HG03108 (cell line): ENCODE measurements around the gene TSPEAR.
"Not testable (repeated sequence)": the region's sequence is repeated elsewhere in the genome, so short reads cannot be mapped to it uniquely, and the experiment has no call there.

Source experiments
- ATAC-seq: cut with Tn5 transposase; IDR thresholded peaks from one replicate; pipeline ENCODE4 v1.9.1; 2021; ENCODE audit warnings: moderate library complexity; ENCODE audit not compliant: unreplicated experiment

The TSPEAR gene

GRCh38 chr21:44656868-44657267 is 54.5 kb downstream of the TSPEAR start:
- no peak for ATAC-seq

DNA sequence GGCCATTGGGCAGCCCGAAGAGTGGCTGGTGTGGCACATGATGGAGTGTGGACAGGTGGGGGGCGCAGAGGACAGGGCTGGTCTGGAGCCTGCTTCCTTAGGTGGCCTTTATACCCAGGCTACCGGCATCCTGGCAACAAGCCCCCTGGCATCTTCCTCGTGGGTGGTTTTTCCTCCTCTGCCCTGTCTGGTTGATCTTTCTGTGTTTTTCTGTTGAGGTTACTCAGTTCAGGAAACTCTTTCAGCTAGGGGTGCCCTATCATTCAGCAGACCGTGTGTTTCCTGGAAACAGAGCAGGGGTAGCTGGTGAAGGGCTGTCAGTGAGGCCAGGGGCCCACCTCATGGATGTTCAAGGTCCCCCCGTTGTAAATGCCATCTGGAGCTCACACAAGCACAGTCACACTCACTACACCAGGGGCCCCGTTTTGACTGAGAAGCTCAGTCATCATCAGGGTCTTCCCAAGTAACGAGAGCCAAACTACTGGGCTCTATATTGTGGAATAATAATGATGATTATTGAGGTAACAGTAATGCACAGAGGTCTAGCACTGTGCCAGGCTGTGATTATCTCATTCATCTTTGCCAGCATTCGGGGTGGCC is 56.7 kb downstream of the TSPEAR start, which contains the start of gene KRTAP12-4:
KRTAP12-4 (minus strand) TSS at position 84 of the 600 bp plus-strand sequence; CDS start at position 39, 45 bp downstream.
- no peak for ATAC-seq

GRCh38 chr21:44653656-44654575 is 57.5 kb downstream of the TSPEAR start:
- ATAC-seq: no peak

- no peak for ATAC-seq
Measured at GRCh38 chr21:44653123-44653522, 58.2 kb downstream of the TSPEAR start.

- no peak for ATAC-seq
Measured at GRCh38 chr21:44650973-44651675, 60.2 kb downstream of the TSPEAR start.

- no peak for ATAC-seq
Measured at GRCh38 chr21:44650265-44650972, 61.0 kb downstream of the TSPEAR start.

- ATAC-seq: no peak
Measured at GRCh38 chr21:44649521-44650100, 61.8 kb downstream of the TSPEAR start.

DNA sequence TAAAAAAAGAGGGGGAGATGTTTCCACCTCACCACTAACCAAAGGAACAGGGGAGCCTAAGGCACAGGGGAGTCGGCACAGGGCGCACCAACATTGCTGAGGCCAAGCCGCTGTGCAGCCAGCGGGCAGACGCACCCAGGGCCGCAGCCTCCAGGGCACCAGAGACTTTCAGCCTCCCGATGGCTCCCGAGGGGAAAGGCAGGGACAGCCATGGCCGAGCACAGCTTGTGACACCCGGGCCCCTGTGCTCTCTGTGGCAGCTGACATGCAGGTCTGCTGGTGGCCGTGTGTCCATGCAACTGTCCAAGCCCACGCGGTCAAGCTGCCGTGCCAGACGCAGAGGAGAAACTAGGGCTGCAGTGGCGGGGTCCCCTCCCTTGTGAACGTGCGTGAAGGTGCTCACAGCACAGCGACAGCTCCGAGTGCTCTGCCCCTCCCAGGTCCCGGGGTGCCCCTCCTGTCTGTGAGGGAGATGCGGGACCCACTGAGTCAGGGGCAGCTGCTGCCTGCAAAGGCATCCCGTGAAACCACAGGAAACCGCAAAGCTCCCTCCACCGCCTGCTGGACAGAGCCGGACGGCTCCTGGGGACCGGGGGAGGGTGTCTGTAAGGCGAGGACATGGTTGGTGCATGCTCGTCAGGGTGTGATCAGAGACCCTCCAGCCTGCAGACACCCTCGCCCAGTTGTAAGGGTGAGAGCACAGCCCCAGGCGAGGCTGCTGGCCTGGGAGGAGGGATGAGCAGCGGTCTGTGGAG is 62.6 kb downstream of the TSPEAR start:
- ATAC-seq: no peak

DNA sequence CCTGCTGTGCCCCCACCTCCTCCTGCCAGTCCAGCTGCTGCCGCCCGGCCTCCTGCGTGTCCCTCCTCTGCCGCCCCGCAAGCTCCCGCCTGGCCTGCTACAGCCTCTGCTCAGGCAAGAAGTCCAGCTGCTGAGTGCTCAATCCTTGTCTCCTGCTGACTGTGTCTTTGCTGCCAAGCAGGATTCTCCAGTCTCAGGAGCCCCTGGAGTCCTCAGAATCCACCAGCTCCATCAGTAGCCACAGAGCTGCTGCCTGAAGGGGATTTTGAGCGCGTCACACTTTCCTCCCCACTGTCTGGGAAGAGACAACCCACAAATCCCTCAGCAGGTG is 64.2 kb downstream of the TSPEAR start:
- ATAC-seq: no peak

GRCh38 chr21:44646366-44647221 is 64.8 kb downstream of the TSPEAR start, which contains the start of gene KRTAP10-11:
KRTAP10-11 (plus strand) TSS chr21:44646414; CDS start chr21:44646459, 45 bp downstream.
- not testable (repeated sequence) for ATAC-seq

GRCh38 chr21:44644878-44645277 is 66.5 kb downstream of the TSPEAR start:
- ATAC-seq: no peak

DNA sequence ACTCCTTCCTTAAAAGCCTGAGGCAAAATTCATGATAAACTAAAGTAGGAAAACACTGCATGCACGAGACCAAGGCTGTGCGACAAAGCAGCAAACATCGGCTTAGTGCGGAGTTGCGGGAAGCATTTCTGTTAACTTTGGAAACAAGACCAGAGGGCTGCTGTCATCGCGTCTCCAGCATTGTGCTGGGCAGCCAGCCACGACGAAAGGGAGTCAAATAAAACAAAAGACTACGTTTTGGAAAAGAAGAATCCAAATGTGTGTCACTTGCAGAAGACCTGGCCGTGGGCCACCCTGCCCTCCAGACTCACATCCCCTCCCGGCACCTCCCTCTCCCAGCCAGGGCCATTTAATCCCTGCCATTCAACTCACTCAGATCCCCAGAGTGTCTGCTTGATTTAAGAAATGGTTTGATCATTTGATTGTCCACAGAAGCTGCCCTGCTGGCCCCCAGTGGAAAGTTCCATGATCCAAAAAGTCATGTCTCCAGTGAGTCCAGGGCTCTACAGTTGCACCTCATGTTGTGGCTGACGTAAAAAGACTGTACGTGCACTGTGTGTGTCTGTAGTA is 67.5 kb downstream of the TSPEAR start:
- ATAC-seq: no peak

GRCh38 chr21:44640761-44641160 is 70.6 kb downstream of the TSPEAR start:
- ATAC-seq: no peak

- ATAC-seq: no peak
Measured at GRCh38 chr21:44639331-44639655, 72.1 kb downstream of the TSPEAR start.

DNA sequence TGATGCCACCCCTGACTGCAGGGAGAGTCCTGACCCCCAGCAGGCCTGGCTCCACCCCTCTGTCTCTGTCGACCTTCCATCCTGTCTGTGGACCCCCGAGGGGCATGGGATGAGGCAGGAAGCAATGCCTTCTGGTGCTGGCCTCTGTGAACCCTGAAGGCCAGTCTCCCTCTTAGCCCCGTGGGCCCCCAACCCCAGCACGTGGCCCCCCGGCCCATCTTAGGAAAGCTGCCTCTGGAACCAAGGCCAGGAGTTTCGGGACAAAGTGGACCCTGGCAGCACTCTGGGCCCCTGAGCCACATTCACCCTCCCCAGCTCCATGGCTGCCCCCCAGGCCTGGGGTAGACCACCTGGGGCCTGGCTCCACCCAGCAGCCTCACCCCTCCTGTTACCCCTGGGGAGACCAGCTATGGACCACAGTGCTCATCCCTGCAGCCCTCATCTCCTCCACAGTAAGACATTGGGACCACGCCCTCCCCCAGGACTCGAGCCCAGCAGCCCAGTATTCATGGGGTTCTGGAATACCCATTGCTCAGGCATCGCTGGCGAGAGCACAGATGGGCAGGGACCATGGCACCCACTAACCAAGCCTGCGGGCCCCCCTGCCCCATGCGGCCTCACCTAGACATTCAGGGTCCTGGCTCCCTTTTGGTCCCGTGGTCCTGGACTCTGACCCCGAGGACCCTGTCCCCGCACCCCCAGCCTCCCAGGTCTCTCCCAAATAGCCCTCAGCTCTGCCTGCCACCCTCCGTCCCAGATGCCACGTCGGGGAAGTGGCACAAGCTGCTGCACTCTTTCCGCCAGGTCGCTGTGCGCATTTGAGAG is 72.7 kb downstream of the TSPEAR start:
- ATAC-seq: not testable (repeated sequence)

DNA sequence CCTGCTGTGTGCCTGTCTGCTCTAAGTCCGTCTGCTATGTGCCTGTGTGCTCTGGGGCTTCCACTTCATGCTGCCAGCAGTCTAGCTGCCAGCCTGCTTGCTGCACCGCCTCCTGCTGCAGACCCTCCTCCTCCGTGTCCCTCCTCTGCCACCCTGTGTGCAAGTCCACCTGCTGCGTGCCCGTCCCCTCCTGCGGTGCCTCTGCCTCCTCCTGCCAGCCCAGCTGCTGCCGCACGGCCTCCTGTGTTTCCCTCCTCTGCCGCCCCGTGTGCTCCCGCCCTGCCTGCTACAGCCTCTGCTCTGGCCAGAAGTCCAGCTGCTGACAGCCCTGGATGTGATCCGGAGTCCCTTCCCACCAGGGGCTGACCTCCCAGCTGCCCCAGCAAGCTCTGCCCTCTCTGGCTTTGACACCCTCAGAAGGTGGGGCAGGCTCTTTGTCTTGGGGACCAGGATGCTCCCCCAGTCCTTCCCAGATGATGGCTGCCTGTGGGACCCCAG is 73.5 kb downstream of the TSPEAR start:
- ATAC-seq: not testable (repeated sequence)

DNA sequence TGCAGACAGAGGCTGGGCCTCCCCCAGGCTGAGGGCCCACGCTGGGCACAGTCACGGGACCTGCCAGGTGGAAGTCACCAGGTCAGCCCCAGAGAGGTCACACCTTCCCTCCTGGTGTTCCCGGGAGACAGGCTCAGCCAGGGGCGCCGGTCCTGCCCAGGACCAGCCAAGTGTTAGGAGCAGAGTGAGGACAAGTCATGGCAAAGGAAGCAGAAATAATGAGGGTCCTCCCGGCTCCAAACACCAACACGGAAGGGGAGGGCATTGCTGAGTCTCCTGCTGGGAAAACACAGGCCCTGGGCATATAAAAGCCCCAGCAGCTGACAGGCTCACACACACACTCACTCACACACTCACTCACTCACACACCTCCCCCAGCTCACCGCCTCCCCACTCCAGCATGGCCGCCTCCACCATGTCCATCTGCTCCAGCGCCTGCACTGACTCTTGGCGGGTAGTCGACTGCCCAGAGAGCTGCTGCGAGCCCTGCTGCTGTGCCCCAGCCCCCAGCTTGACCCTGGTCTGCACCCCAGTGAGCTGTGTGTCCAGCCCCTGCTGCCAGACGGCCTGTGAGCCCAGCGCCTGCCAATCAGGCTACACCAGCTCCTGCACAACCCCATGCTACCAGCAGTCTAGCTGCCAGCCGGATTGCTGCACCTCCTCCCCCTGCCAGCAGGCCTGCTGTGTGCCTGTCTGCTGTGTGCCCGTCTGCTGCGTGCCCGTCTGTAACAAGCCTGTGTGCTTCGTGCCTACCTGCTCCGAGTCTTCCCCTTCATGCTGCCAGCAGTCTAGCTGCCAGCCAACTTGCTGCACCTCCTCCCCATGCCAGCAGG is 74.1 kb downstream of the TSPEAR start, which contains the start of gene KRTAP10-10:
KRTAP10-10 (plus strand) TSS at position 339 of the 833 bp plus-strand sequence; CDS start at position 401, 62 bp downstream.
- ATAC-seq: no peak
